Glutamatergic neuron (in vitro differentiated cells): Measurements from ENCODE around the gene PKD2. TPM values are rescaled to one million over a fixed set of nuclear protein-coding genes. Genes with fewer than 3 reads are reported as not detected.

Experiments used
- DNase-seq: peaks from one replicate; pipeline ENCODE4 v3.0.0; 2022
- H3K27ac Mint-ChIP-seq: one replicate; pipeline ENCODE4 v1.8.0; 2020; ENCODE audit warnings: mild to moderate bottlenecking, mixed read lengths, inconsistent platforms; ENCODE audit not compliant: unreplicated experiment
- H3K27me3 Mint-ChIP-seq: one replicate; pipeline ENCODE4 v1.8.0; 2020; ENCODE audit warnings: mild to moderate bottlenecking, moderate library complexity, mixed read lengths, inconsistent platforms; ENCODE audit not compliant: unreplicated experiment
- H3K36me3 Mint-ChIP-seq: one replicate; pipeline ENCODE4 v1.8.0; 2020; ENCODE audit warnings: mild to moderate bottlenecking, mixed read lengths, inconsistent platforms; ENCODE audit not compliant: unreplicated experiment
- H3K4me1 Mint-ChIP-seq: one replicate; pipeline ENCODE4 v1.8.0; 2020; ENCODE audit warnings: mild to moderate bottlenecking, low read depth, mixed read lengths, inconsistent platforms; ENCODE audit not compliant: unreplicated experiment
- H3K4me3 Mint-ChIP-seq: one replicate; pipeline ENCODE4 v1.8.0; 2020; ENCODE audit warnings: mild to moderate bottlenecking, mixed read lengths, inconsistent platforms; ENCODE audit not compliant: unreplicated experiment
- H3K9me3 Mint-ChIP-seq: one replicate; pipeline ENCODE4 v1.8.0; 2020; ENCODE audit warnings: mild to moderate bottlenecking, moderate library complexity, mixed read lengths, inconsistent platforms; ENCODE audit not compliant: unreplicated experiment
- CTCF ChIP-seq: fragments of 200-600 bp; sonication (generic); IDR thresholded peaks from one replicate; pipeline ENCODE4 v1.5.0; 2021; ENCODE audit not compliant: partially characterized antibody, unreplicated experiment
- total RNA-seq: library from RNA; stranded (reverse); fragmentation: NEBNext Ultra II Directional; extraction: Animal tissue kit (Norgen Biotek cat#: 25700); gene quantifications from one replicate; pipeline ENCODE4 v1.2.1, GENCODE V29; 2021; ENCODE audit not compliant: unreplicated experiment

The PKD2 gene
- total RNA-seq, 1 donor from 2014 or later: 20.7 TPM

GRCh38 chr4:87967193-87967592 lies 40.2 kb upstream of the PKD2 start:
- Mint-ChIP-seq H3K4me3 (no peak overlapping the region), H3K4me1 (no peaks in the 10 kb centered on the region), H3K36me3 (no peaks in the 10 kb centered on the region), H3K27me3 (no peaks in the 10 kb centered on the region), H3K27ac (no peak overlapping the region), H3K9me3 (peaks cover 1% of the 10 kb centered on the region)
- no peak for DNase-seq
- no peak for TF ChIP-seq CTCF

- Mint-ChIP-seq H3K27me3 (no peaks in the 10 kb centered on the region), H3K27ac (no peak overlapping the region), H3K9me3 (no peaks in the 10 kb centered on the region), H3K4me3 (no peak overlapping the region), H3K4me1 (peaks cover 4% of the 10 kb centered on the region), H3K36me3 (no peaks in the 10 kb centered on the region)
- no peak for DNase-seq
- TF ChIP-seq CTCF: no peak
Measured at GRCh38 chr4:87970121-87970520, 37.3 kb upstream of the PKD2 start.

GRCh38 chr4:87971866-87972265 lies 35.6 kb upstream of the PKD2 start:
- Mint-ChIP-seq H3K36me3 (no peaks in the 10 kb centered on the region), H3K9me3 (no peaks in the 10 kb centered on the region), H3K4me1 (peaks cover 8% of the 10 kb centered on the region), H3K27me3 (no peaks in the 10 kb centered on the region), H3K4me3 (no peak overlapping the region), H3K27ac (no peak overlapping the region)
- TF ChIP-seq CTCF: no peak
- no peak for DNase-seq

- TF ChIP-seq CTCF: peak; percentile 83
- Mint-ChIP-seq H3K27me3 (no peaks in the 10 kb centered on the region), H3K9me3 (no peaks in the 10 kb centered on the region), H3K4me1 (peaks cover 8% of the 10 kb centered on the region), H3K36me3 (no peaks in the 10 kb centered on the region), H3K4me3 (peak overlapping the region; percentile 26), H3K27ac (no peak overlapping the region)
- DNase-seq: peak; percentile 69
Measured at GRCh38 chr4:87973283-87974169, 33.9 kb upstream of the PKD2 start.

- H3K36me3 Mint-ChIP-seq: no peaks in the 10 kb centered on the region
- no peaks in the 10 kb centered on the region for H3K9me3 Mint-ChIP-seq
- H3K4me3 Mint-ChIP-seq: peak overlapping the region; percentile 53
- peaks cover 8% of the 10 kb centered on the region for H3K4me1 Mint-ChIP-seq
- H3K27ac Mint-ChIP-seq: peak overlapping the region; percentile 30
- no peak for DNase-seq
- no peaks in the 10 kb centered on the region for H3K27me3 Mint-ChIP-seq
- TF ChIP-seq CTCF: no peak
Measured at GRCh38 chr4:87974856-87975462, 32.5 kb upstream of the PKD2 start.
